ENCODE data around the gene CLEC3B. TPM values are rescaled to one million over a fixed set of nuclear protein-coding genes. Genes with fewer than 3 reads are reported as not detected.
"Not testable (repeated sequence)": the region's sequence is repeated elsewhere in the genome, so short reads cannot be mapped to it uniquely, and the experiment has no call there.

The CLEC3B gene
- polyA plus RNA-seq, 3 donors, result 19.9 to 22.8 (median 20.9) TPM

- DNase-seq (ENCODE audit: low read depth in 3 of 3, low spot score in 2 of 3), result no peak
These were observed 7.7 kb downstream of the CLEC3B start for GRCh38 chr3:45033791-45034190.

- DNase-seq (ENCODE audit: low read depth in 3 of 3, low spot score in 2 of 3), result no peak
These were observed 8.6 kb downstream of the CLEC3B start for GRCh38 chr3:45034612-45035252.

- no peak for DNase-seq (ENCODE audit: low read depth in 3 of 3, low spot score in 2 of 3)
These were observed 9.6 kb downstream of the CLEC3B start for GRCh38 chr3:45035441-45036301.

- peak; percentile 76 to 87 (median 86) for DNase-seq (ENCODE audit: low read depth in 3 of 3, low spot score in 2 of 3)
These were observed 11.8 kb downstream of the CLEC3B start for GRCh38 chr3:45037720-45038455.

GRCh38 chr3:45041666-45042065 is 15.6 kb downstream of the CLEC3B start:
- no peak for DNase-seq (ENCODE audit: low read depth in 3 of 3, low spot score in 2 of 3)

DNA sequence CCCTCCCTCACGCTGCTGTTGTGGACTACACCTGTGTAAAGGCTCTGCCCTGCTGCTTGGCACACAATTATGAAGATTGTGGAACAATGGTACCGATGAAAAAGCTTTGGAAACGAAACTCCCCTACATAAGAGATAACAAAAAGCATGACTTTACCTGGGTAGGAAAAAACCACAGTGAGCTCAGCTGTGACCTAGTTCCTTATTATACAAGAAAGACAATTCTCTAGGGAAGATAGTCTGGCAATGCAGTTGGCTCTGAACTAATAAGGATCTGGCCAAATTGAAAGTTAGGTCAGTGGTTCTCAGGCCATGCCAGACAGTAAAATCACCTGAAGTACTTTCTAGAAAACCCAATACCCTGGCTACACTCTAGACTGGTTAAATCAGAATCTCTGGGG is 16.1 kb downstream of the CLEC3B start:
- no peak for DNase-seq (ENCODE audit: low read depth in 3 of 3, low spot score in 2 of 3)

GRCh38 chr3:45043728-45044299 is 17.7 kb downstream of the CLEC3B start:
- no peak for DNase-seq (ENCODE audit: low read depth in 3 of 3, low spot score in 2 of 3)

GRCh38 chr3:45048244-45048643 is 22.1 kb downstream of the CLEC3B start:
- no peak for DNase-seq (ENCODE audit: low read depth in 3 of 3, low spot score in 2 of 3)

GRCh38 chr3:45049807-45050206 is 23.7 kb downstream of the CLEC3B start:
- DNase-seq (ENCODE audit: low read depth in 3 of 3, low spot score in 2 of 3), result no peak

DNA sequence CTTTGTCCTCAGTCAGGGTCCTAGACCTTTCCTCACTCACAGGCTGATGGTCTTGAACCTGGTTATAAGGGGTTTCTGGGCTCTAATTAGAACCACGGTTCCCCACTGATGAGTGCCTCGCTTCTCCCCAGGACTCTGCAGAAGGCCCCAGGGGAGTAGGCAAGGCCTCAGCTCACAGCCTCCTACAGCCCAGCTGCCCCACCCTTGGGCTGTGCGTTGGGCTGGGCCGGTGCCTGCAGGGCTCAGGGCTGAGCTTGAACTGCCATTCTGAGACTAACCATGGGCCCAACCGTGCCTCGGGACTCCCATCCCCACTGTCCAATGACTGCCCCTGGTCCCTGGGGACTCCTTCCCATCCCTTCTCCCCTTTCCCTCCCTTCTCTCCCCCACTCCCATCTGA is 25.6 kb downstream of the CLEC3B start:
- DNase-seq (ENCODE audit: low read depth in 3 of 3, low spot score in 2 of 3), result no peak

- DNase-seq (ENCODE audit: low read depth in 3 of 3, low spot score in 2 of 3), result not testable (repeated sequence)
These were observed 27.7 kb downstream of the CLEC3B start for GRCh38 chr3:45053805-45054195.

GRCh38 chr3:45054196-45054857 is 28.2 kb downstream of the CLEC3B start:
- DNase-seq (ENCODE audit: low read depth in 3 of 3, low spot score in 2 of 3), result no peak

DNA sequence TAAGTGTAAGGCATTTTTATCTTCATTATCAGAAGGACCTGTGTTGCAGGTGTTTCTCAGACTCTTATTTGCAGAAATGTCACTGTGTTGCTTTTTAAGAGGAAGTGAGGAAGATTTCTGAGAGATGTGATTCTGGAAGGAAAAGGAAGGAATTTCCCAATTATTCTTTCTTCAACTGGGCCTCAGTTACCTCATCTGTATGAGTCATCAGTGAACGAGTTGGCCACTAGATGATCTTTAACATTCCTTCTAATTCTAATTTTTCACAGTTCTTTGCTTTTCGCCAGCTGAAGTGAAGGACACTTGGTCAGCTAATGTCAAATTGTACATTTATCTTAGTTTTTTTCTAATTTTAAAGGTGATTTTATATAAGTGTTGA is 28.9 kb downstream of the CLEC3B start:
- DNase-seq (ENCODE audit: low read depth in 3 of 3, low spot score in 2 of 3), result no peak

GRCh38 chr3:45055411-45056143 is 29.5 kb downstream of the CLEC3B start:
- no peak for DNase-seq (ENCODE audit: low read depth in 3 of 3, low spot score in 2 of 3)

DNA sequence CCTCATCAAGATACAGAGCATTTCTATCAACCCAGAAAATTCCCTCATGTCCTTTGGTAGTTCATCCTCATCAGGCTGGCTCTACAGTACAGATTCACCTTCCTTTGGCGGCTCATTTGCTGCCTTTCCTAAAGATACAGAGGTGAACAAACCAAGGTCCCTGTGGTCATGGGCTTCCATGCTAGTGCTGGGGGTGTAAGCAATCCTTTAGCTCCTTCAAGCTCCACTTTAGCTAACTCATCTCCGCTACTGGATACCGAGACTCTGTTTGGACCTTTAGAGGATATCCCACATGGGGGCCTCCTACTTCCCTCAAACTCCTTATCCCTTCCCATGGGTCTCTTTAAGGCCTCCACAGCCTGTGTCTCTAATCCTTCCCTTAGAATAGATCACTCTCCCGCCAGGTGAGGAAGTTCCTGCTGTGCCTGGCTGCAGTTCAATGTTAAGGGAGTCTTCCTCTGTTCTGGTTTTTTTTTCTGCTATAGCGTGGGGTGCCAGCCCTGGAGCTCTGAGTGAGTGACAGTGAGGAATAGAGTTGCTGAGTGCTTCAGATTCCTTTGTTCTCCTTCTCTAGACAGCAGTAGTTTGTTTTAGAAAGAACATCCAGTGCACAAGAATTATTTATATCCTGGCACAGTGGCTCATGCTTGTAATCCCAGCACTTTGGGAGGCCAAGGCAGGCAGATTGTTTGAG is 30.7 kb downstream of the CLEC3B start:
- DNase-seq (ENCODE audit: low read depth in 3 of 3, low spot score in 2 of 3), result no peak

DNA sequence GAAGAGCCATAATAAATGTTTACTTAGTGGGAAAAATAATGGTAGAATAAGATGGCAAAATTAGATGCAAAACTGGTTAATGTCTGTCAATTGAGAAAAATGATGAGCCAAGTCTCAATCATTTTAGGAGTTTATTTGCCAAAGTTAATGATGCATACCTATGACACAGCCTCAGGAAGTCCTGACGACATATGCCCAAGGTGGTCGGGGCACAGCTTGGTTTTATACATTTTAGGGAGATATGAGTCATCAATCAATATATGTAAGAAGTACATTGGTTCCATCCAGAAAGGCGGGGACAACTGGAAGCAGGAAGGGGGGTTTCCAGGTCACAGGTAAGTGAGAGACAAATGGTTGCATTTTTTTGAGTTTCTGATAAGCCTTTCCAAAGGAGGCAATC is 31.5 kb downstream of the CLEC3B start:
- DNase-seq (ENCODE audit: low read depth in 3 of 3, low spot score in 2 of 3), result no peak

DNA sequence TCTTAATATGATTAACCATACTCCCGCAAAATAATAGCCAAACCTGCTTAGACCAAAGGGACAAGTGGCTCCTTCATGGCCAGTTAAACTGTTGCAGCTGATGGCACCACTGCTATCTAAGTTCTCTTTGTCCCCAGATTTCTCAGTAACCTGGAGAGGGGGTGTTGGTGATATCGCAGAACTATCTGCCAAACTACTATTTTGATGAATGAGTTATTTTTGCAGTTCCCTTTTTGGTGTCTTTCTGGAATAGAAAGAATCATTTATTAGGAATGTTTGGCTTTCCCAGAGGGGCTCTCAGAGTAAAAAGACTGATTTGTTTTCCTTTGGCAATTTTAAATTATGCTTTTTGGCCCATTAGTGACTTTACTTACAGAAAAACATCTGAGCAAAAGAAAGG is 33.0 kb downstream of the CLEC3B start:
- no peak for DNase-seq (ENCODE audit: low read depth in 3 of 3, low spot score in 2 of 3)

- DNase-seq (ENCODE audit: low read depth in 3 of 3, low spot score in 2 of 3), result no peak
These were observed 34.2 kb downstream of the CLEC3B start for GRCh38 chr3:45060165-45060892.

- DNase-seq (ENCODE audit: low read depth in 3 of 3, low spot score in 2 of 3), result no peak
These were observed 36.6 kb downstream of the CLEC3B start for GRCh38 chr3:45062697-45063070.

Data from right renal cortex interstitium (tissue), 3 donors.